Endothelial cell of umbilical vein (primary cell): ENCODE results near the gene PLPPR3. TPM values are rescaled to one million over a fixed set of nuclear protein-coding genes. Genes with fewer than 3 reads are reported as not detected.

ENCODE experiments used
- BruUV-seq: library from RNA; stranded (reverse); fragments of 400-500 nt; replicated peaks from 2 replicates; lab custom pipeline; 2021; lab: Mats Ljungman, UMichigan
- CTCF ChIA-PET: fragments of 300-600, 350-600 bp; sonication (Branson Sonifier 250); formaldehyde crosslinking; loops from one replicate; lab custom pipeline; 2021; ENCODE audit warnings: antibody characterized with exemption, inconsistent platforms; lab: Charles Lee
- POLR2A ChIA-PET: fragments of 300-600, 350-600 bp; sonication (Branson Sonifier 250); formaldehyde crosslinking; loops from one replicate; lab custom pipeline; 2021; ENCODE audit warnings: antibody characterized with exemption, inconsistent platforms; lab: Charles Lee
- DNase-seq: peaks from one replicate; pipeline ENCODE4 v3.0.0-alpha.2; 2011; ENCODE audit warnings: low read depth, low spot score
- FAIRE-seq: peaks from 2 replicates; lab custom pipeline; 2011; peaks lifted over from hg19 to GRCh38; lab: Jason Lieb, UNC
- H2AFZ ChIP-seq: 2 replicates; pipeline ENCODE4 v1.6.0; 2012; ENCODE audit warnings: low read depth, low read length, control low read depth, inconsistent platforms
- H3K27ac ChIP-seq: 2 replicates; pipeline ENCODE4 v1.5.1; 2011; ENCODE audit warnings: low read depth, mild to moderate bottlenecking, control low read depth, low read length, moderate library complexity; ENCODE audit not compliant: insufficient read depth
- H3K27me3 ChIP-seq, 2 experiments: 2 replicates each; pipeline versions ENCODE4 v1.6.0 to v1.6.1; 2011; ENCODE audit warnings: low read length in 2 of 2, mixed read lengths in 1 of 2; ENCODE audit not compliant: control insufficient read depth in 2 of 2, insufficient read depth in 2 of 2
- H3K36me3 ChIP-seq, 2 experiments: 2 replicates in 1 of 2; 3 replicates in 1 of 2; pipeline ENCODE4 v1.5.1; 2011; ENCODE audit warnings: low read length in 2 of 2, mild to moderate bottlenecking in 1 of 2, moderate library complexity in 1 of 2; ENCODE audit not compliant: control insufficient read depth in 2 of 2, insufficient read depth in 2 of 2; ENCODE audit errors: extremely low read depth in 1 of 2
- H3K4me1 ChIP-seq: 3 replicates; pipeline ENCODE4 v1.5.1; 2011; ENCODE audit warnings: mild to moderate bottlenecking, low read length; ENCODE audit not compliant: control insufficient read depth, insufficient read depth; ENCODE audit errors: extremely low read depth
- H3K4me2 ChIP-seq: 2 replicates; pipeline ENCODE4 v1.6.1; 2011; ENCODE audit warnings: low read length, control low read depth, mixed read lengths; ENCODE audit not compliant: insufficient read depth
- H3K4me3 ChIP-seq, 3 experiments: fragments of 200-600 bp in 1 of 3; sonication (generic), shearing (Covaris generic) in 1 of 3; replicated peaks in 1 of 3; 2 replicates each; pipeline ENCODE4 v1.5.1; 2011 to 2016; ENCODE audit warnings: control low read depth in 3 of 3, low read length in 3 of 3, mild to moderate bottlenecking in 2 of 3, inconsistent platforms in 1 of 3, low read depth in 1 of 3, moderate library complexity in 1 of 3; ENCODE audit not compliant: insufficient read depth in 1 of 3
- H3K79me2 ChIP-seq: 2 replicates; pipeline ENCODE4 v1.6.0; 2012; ENCODE audit warnings: low read length, inconsistent platforms; ENCODE audit not compliant: control insufficient read depth, insufficient read depth
- H3K9ac ChIP-seq: replicated peaks from 2 replicates; pipeline ENCODE3; 2011; ENCODE audit warnings: low read length, control low read depth; ENCODE audit not compliant: insufficient read depth; ENCODE audit errors: extremely low read depth
- H3K9me1 ChIP-seq: replicated peaks from 3 replicates; pipeline ENCODE4 v1.6.0; 2011; ENCODE audit warnings: mild to moderate bottlenecking, low read length; ENCODE audit not compliant: control insufficient read depth, insufficient read depth; ENCODE audit errors: extremely low read depth
- H3K9me3 ChIP-seq: replicated peaks from 2 replicates; pipeline ENCODE4 v1.5.1; 2012; ENCODE audit warnings: low read length, inconsistent platforms; ENCODE audit not compliant: control insufficient read depth, insufficient read depth
- H4K20me1 ChIP-seq: replicated peaks from 2 replicates; pipeline ENCODE3; 2011; ENCODE audit warnings: mild to moderate bottlenecking, low read length; ENCODE audit not compliant: control insufficient read depth, insufficient read depth; ENCODE audit errors: extremely low read depth
- CTCF ChIP-seq, 2 donors: IDR thresholded peaks; 1 replicate in 1 of 2; 2 replicates in 1 of 2; pipeline ENCODE4 v1.5.1; 2011; ENCODE audit warnings: low read length in 2 of 2, mild to moderate bottlenecking in 2 of 2, moderate library complexity in 2 of 2, control low read depth in 1 of 2, inconsistent platforms in 1 of 2, low read depth in 1 of 2; ENCODE audit not compliant: insufficient read depth in 1 of 2; ENCODE audit errors: extremely low read depth in 1 of 2
- EZH2 ChIP-seq: IDR thresholded peaks from 2 replicates; pipeline ENCODE4 v1.6.1; 2012; ENCODE audit warnings: borderline replicate concordance, low read depth, mild to moderate bottlenecking, moderate library complexity, low read length, inconsistent platforms; ENCODE audit not compliant: severe bottlenecking
- FOS ChIP-seq: IDR thresholded peaks from 2 replicates; pipeline ENCODE4 v1.6.1; 2011; ENCODE audit warnings: mild to moderate bottlenecking, low read length, moderate library complexity, borderline replicate concordance; ENCODE audit not compliant: insufficient read depth
- JUN ChIP-seq: IDR thresholded peaks from 2 replicates; pipeline ENCODE4 v1.6.1; 2011; ENCODE audit warnings: borderline replicate concordance, low read depth; ENCODE audit not compliant: insufficient read length, insufficient read depth
- MYC ChIP-seq: IDR thresholded peaks from one replicate; pipeline ENCODE4 v1.6.1; 2011; ENCODE audit warnings: mild to moderate bottlenecking, low read depth, low read length
- POLR2A ChIP-seq: IDR thresholded peaks from 2 replicates; pipeline ENCODE4 v1.6.1; 2012; ENCODE audit warnings: low read depth, mild to moderate bottlenecking, control low read depth, low read length
- POLR2AphosphoS5 ChIP-seq: IDR thresholded peaks from 2 replicates; pipeline ENCODE4 v1.6.1; 2012; ENCODE audit warnings: low read depth, mild to moderate bottlenecking, control low read depth, low read length, moderate library complexity; ENCODE audit not compliant: insufficient read depth
- dilution Hi-C: fragments of 300-500 bp; cut with MboI; formaldehyde crosslinking; loops from one replicate; pipeline ENCODE4 v1.15.0; 2019; ENCODE audit warnings: low sequenced_read_pairs; ENCODE audit not compliant: extremely low pct_ligation_motif_present
- intact Hi-C: fragments of 100-400 bp; cut with micrococcal nuclease; formaldehyde crosslinking; loops from one replicate; pipeline ENCODE4 v1.10.0; 2022
- polyA plus RNA-seq, 4 experiments: library from polyadenylated mRNA; depleted of rRNA in 3 of 4; stranded (reverse) in 3 of 4; unstranded in 1 of 4; fragments of >200 nt; gene quantifications; 2 replicates each; pipeline versions ENCODE4 v1.2.1 to v1.2.3, GENCODE V29; 2011 to 2012; ENCODE audit warnings: missing spikeins in 1 of 4
- total RNA-seq: library from RNA; stranded (reverse); gene quantifications from 2 replicates; pipeline ENCODE4 v1.2.3, GENCODE V29; 2021
- TF ChIP-seq, protein P1 (sequence below): IDR thresholded peaks from 2 replicates; pipeline ENCODE4 v1.6.1; 2011; ENCODE audit not compliant: insufficient read depth, insufficient read length

The PLPPR3 gene
- total and polyA plus RNA-seq, 2 donors (not counting 3 experiments of a cell fraction or from before 2014, with no cell fraction given), result 1.1 to 1.2 TPM

DNA sequence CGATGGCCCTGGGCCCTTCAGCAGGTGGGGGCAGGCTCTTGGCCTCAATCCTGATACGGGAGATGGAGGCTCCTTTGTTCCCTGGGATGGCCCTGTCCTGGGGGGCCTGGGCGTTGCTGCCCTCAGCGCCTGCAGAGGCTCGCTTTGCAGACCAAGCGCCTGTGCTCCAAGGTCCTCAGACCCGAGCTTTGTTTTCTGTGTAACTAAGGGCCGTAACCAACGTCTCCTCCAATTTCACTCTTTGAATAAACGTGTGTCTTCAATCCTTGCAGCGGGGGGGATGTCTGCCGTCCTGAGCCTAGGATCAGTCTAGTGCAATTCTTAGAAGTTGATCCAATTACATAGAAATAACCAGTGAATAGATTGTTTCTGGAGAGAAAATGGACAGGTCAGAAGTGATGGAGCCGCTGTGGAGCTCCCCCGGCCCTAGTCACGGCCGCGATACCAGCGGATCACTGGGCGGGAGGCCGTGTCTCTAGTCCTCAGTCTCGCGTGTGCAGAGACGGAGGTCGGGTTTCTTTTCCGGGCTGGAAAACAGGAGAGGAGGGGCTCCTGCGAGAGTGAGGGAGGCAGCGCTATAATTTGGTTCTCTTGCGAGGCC lies 19.2 kb downstream of the PLPPR3 start:
- peaks cover 98% of the 10 kb centered on the region for H3K79me2 ChIP-seq
- H3K9me3 ChIP-seq, result no peaks in the 10 kb centered on the region
- no peak overlapping the region for H2AFZ ChIP-seq
- peaks cover 35% of the 10 kb centered on the region for H3K4me1 ChIP-seq
- no peak for TF ChIP-seq EZH2
- TF ChIP-seq POLR2AphosphoS5, result no peak
- TF ChIP-seq, protein P1, sequence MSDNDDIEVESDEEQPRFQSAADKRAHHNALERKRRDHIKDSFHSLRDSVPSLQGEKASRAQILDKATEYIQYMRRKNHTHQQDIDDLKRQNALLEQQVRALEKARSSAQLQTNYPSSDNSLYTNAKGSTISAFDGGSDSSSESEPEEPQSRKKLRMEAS, result no peak
- TF ChIP-seq CTCF (IDR thresholded peaks at IDR 0.05; ENCODE audit: extremely low read depth in 1 of 2, insufficient read depth in 1 of 2, low read depth in 1 of 2, low read length in 2 of 2), result no peak
- no peak for TF ChIP-seq JUN
- no peak for TF ChIP-seq MYC
- no peak for TF ChIP-seq POLR2A
- TF ChIP-seq FOS, result no peak
- H3K9ac ChIP-seq, result no peak overlapping the region
- ChIA-PET POLR2A (interaction anchor here (0.6 to 1.2 kb wide), 4 partner anchors 13 to 46 kb away, joined by 3 to 5 read pairs (median 4); no protein-coding TSS in a partner anchor), CTCF (interaction anchor here (0.9 to 5.5 kb wide), 4 partner anchors 9 to 32 kb away, joined by 3 to 32 read pairs (median 4); no protein-coding TSS in a partner anchor)
- DNase-seq (peak; percentile 16), FAIRE-seq (peak; percentile 8)
- peak overlapping the region; percentile 4 for H3K4me2 ChIP-seq
- BruUV-seq, result no TSS peak
- no peaks in the 10 kb centered on the region for H3K9me1 ChIP-seq
- H3K27me3 ChIP-seq, result no peaks in the 10 kb centered on the region
- peak overlapping the region in 1 of 3 experiments; percentile 28 for H3K4me3 ChIP-seq
- H4K20me1 ChIP-seq, result no peaks in the 10 kb centered on the region
- dilution Hi-C loops, result no loop called here
- peaks cover 53 to 59% of the 10 kb centered on the region in 2 experiments for H3K36me3 ChIP-seq
- intact Hi-C loops, result loop anchor here (1.0 kb wide), 2 partner anchors 20 to 32 kb away; no protein-coding TSS in a partner anchor
- no peak overlapping the region for H3K27ac ChIP-seq
